ENCODE data around the gene ASB10. TPM values are rescaled to one million over a fixed set of nuclear protein-coding genes. Genes with fewer than 3 reads are reported as not detected.

ASB10 gene
- total RNA-seq, 4 donors from 2014 or later = not detected

DNA sequence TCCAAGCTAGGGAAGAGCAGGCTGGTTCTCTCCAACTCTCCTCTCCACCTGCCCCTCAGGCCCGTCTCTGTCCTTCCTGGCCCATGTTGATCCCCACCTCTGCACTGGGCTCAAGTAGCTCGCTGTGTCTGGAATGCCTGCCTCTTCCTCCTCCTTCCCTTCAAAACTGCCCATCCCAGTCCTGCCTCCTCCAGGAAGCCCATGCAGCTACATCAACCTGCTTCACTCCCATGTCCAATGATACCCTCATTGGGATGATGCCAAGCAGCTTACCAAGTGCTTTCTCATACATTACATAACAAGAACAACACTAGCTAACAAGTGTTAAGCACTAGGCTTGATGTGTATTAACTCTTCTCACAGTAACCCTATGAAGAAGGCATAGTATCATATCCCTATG lies 8.2 kb downstream of the ASB10 start:
- ATAC-seq (ENCODE audit: low FRiP score) (no peak), DNase-seq (ENCODE audit: low spot score) (no peak)
- TF ChIP-seq CTCF (IDR thresholded peaks at IDR 0.05) = no peak

DNA sequence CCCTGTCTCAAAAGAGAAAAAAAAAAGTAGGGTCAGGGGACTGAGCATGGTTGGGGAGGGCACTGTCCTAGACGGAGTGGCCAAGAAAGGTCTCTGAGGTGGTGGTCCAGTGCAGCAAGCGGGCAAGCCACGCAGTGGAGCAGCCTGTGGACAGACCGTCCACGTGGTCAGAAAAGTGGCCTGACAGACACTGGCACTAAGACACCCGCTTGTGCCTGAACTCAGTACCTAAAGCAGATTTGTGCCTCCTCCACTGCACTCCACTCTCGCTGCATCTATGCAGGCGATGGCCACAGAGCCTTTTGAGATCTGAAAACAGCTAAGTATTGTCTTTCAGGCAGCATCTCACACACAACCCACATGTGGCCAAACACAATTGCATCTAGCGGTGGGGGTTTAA lies 8.8 kb downstream of the ASB10 start:
- TF ChIP-seq CTCF (IDR thresholded peaks at IDR 0.05) = no peak
- ATAC-seq (ENCODE audit: low FRiP score) (no peak), DNase-seq (ENCODE audit: low spot score) (no peak)

GRCh38 chr7:151177310-151177709 lies 9.7 kb downstream of the ASB10 start:
- DNase-seq (ENCODE audit: low spot score) (no peak), ATAC-seq (ENCODE audit: low FRiP score) (no peak)
- no peak for TF ChIP-seq CTCF (IDR thresholded peaks at IDR 0.05)

DNA sequence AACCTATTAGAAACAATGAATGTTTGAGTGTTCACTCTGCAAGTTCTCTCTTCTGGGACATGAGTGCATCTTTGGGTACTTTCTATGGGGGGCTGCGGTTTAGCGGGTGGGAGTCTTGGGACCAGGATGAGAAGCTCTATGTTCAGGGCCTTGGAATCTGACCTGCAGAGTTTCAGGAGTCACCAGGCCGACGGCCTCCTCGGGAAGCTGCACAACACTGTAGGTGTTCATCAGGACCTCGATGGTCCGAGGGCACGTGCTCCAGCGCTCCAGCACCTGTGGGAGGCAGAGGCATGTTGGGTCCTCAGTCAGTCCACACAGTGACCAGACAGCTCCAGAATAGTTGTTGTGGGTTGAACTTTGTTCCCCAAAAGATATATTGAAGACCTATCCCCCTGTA lies 10.6 kb downstream of the ASB10 start:
- no peak for DNase-seq (ENCODE audit: low spot score)
- no peak for ATAC-seq (ENCODE audit: low FRiP score)
- no peak for TF ChIP-seq CTCF (IDR thresholded peaks at IDR 0.05)

GRCh38 chr7:151175793-151176311 lies 11.2 kb downstream of the ASB10 start:
- no peak for DNase-seq (ENCODE audit: low spot score)
- no peak for TF ChIP-seq CTCF (IDR thresholded peaks at IDR 0.05)
- ATAC-seq (ENCODE audit: low FRiP score) = no peak

- no peak for TF ChIP-seq CTCF (IDR thresholded peaks at IDR 0.05)
- no peak for ATAC-seq (ENCODE audit: low FRiP score)
- no peak for DNase-seq (ENCODE audit: low spot score)
These were observed 11.8 kb downstream of the ASB10 start for GRCh38 chr7:151175047-151175792.

Data from omental fat pad (tissue), 4 donors.